Adrenal gland (tissue), 5 donors: ENCODE measurements around the gene POU2F3.

Source experiments
- POLR2A ChIP-seq, 2 donors: fragments of 450-650 bp; IDR thresholded peaks; one replicate each; pipeline ENCODE4 v1.6.1; 2017; ENCODE audit warnings: antibody characterized with exemption in 2 of 2, mild to moderate bottlenecking in 2 of 2, moderate library complexity in 1 of 2
- TF ChIP-seq, protein P1 (sequence below), 6 experiments: fragments of 450-650 bp in 4 of 6; fragments of 200-600 bp in 2 of 6; sonication (generic) in 1 of 6; IDR thresholded peaks; 1 replicate in 5 of 6; 2 replicates in 1 of 6; pipeline versions ENCODE4 v1.5.1 to v1.8.0; 2016 to 2021; ENCODE audit warnings: antibody characterized with exemption in 6 of 6, mild to moderate bottlenecking in 2 of 6, moderate library complexity in 1 of 6
- donor health status: DM: no; HTN: no; CAD: no.

DNA sequence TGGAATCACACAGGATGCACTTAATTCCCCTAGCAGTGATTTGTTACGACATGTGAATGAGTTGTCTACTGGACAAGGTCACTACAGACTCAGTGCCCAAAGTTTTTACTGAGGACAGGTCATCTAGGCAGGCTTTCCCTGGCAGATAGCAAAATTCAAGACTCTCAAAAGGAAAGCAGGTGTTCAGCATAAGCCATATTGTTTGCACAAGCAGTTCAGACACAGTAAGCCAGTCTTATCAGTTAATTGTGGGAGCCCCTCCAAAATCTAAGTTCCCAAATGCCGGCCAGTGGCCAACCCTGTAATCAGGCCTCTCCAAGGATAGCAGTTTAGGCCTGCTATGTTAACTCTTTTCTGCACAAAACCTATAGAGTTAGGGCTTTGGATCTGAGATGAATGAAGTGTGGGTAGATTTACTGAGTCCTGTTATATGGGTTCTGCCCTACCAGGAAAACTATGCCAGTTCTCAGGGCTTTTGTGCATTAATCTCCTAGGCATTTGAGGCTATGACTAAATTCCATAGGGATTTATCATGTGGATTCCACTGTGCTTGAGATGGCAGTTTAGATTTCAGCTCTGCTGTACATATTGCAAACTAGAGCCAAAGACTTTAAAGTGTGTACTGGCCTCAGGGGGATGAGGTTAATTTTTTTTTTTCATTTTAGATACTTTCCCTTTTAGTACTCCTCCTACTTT, 91.5 kb downstream of the POU2F3 start:
- TF ChIP-seq, protein P1, sequence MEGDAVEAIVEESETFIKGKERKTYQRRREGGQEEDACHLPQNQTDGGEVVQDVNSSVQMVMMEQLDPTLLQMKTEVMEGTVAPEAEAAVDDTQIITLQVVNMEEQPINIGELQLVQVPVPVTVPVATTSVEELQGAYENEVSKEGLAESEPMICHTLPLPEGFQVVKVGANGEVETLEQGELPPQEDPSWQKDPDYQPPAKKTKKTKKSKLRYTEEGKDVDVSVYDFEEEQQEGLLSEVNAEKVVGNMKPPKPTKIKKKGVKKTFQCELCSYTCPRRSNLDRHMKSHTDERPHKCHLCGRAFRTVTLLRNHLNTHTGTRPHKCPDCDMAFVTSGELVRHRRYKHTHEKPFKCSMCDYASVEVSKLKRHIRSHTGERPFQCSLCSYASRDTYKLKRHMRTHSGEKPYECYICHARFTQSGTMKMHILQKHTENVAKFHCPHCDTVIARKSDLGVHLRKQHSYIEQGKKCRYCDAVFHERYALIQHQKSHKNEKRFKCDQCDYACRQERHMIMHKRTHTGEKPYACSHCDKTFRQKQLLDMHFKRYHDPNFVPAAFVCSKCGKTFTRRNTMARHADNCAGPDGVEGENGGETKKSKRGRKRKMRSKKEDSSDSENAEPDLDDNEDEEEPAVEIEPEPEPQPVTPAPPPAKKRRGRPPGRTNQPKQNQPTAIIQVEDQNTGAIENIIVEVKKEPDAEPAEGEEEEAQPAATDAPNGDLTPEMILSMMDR (IDR thresholded peaks at IDR 0.05): no peak
- TF ChIP-seq POLR2A (IDR thresholded peaks at IDR 0.05): peak; percentile 21 to 65
